H9 (cell line): Measurements from ENCODE around the gene SEC14L5. TPM values are rescaled to one million over a fixed set of nuclear protein-coding genes. Genes with fewer than 3 reads are reported as not detected.

Experiments used
- DNase-seq: peaks from one replicate; pipeline ENCODE4 v3.0.0-alpha.2; 2017
- H2AFZ ChIP-seq: one replicate; pipeline ENCODE4 v1.6.1; 2013; ENCODE audit warnings: mild to moderate bottlenecking, low read length, control low read depth, moderate library complexity
- H2AK5ac ChIP-seq: 2 replicates; pipeline ENCODE4 v1.6.1; 2013; ENCODE audit warnings: low read length, control low read depth, mixed read lengths; ENCODE audit not compliant: insufficient read length
- H2BK120ac ChIP-seq: one replicate; pipeline ENCODE4 v1.6.1; 2013; ENCODE audit warnings: low read depth, mild to moderate bottlenecking, low read length, control low read depth, inconsistent platforms; ENCODE audit not compliant: poor library complexity, severe bottlenecking
- H2BK12ac ChIP-seq: 2 replicates; pipeline ENCODE4 v1.6.1; 2013; ENCODE audit warnings: low read length, control low read depth, mixed read lengths, low read depth; ENCODE audit not compliant: insufficient read length
- H2BK15ac ChIP-seq: 2 replicates; pipeline ENCODE4 v1.6.1; 2013; ENCODE audit warnings: low read depth, low read length, control low read depth
- H2BK20ac ChIP-seq: one replicate; pipeline ENCODE4 v1.6.1; 2013; ENCODE audit warnings: low read depth, mild to moderate bottlenecking, low read length, control low read depth, inconsistent platforms; ENCODE audit not compliant: poor library complexity, severe bottlenecking
- H2BK5ac ChIP-seq: 2 replicates; pipeline ENCODE4 v1.6.1; 2013; ENCODE audit warnings: low read length, control low read depth, mixed read lengths; ENCODE audit not compliant: insufficient read length
- H3K14ac ChIP-seq: 2 replicates; pipeline ENCODE4 v1.6.1; 2013; ENCODE audit warnings: low read length, control low read depth; ENCODE audit not compliant: insufficient read depth
- H3K18ac ChIP-seq: 2 replicates; pipeline ENCODE4 v1.6.1; 2013; ENCODE audit warnings: low read depth, mild to moderate bottlenecking, mixed read lengths, low read length, control low read depth; ENCODE audit not compliant: insufficient read length
- H3K23ac ChIP-seq: 2 replicates; pipeline ENCODE4 v1.6.1; 2013; ENCODE audit warnings: low read length, control low read depth, mixed read lengths, low read depth; ENCODE audit not compliant: insufficient read length
- H3K23me2 ChIP-seq: 2 replicates; pipeline ENCODE4 v1.6.1; 2013; ENCODE audit warnings: low read depth, mild to moderate bottlenecking, mixed read lengths, low read length, control low read depth; ENCODE audit not compliant: insufficient read length, poor library complexity, severe bottlenecking
- H3K27ac ChIP-seq: 2 replicates; pipeline ENCODE4 v1.5.1; 2013; ENCODE audit warnings: low read length, control low read depth, mixed read lengths, low read depth; ENCODE audit not compliant: insufficient read length
- H3K27me3 ChIP-seq: 2 replicates; pipeline ENCODE4 v1.6.1; 2013; ENCODE audit warnings: low read length, control low read depth, inconsistent platforms; ENCODE audit not compliant: insufficient read depth
- H3K4ac ChIP-seq: 2 replicates; pipeline ENCODE4 v1.6.1; 2013; ENCODE audit warnings: low read depth, mild to moderate bottlenecking, control low read depth, inconsistent platforms, low read length, moderate library complexity
- H3K4me1 ChIP-seq: 2 replicates; pipeline ENCODE4 v1.6.1; 2013; ENCODE audit warnings: low read length, control low read depth, inconsistent platforms; ENCODE audit not compliant: insufficient read depth
- H3K4me2 ChIP-seq: 2 replicates; pipeline ENCODE4 v1.6.1; 2013; ENCODE audit warnings: low read length, control low read depth, mixed read lengths; ENCODE audit not compliant: insufficient read length, insufficient read depth
- H3K56ac ChIP-seq: 2 replicates; pipeline ENCODE4 v1.6.1; 2013; ENCODE audit warnings: low read depth, mild to moderate bottlenecking, mixed read lengths, low read length, control low read depth; ENCODE audit not compliant: insufficient read length
- H3K79me1 ChIP-seq: 2 replicates; pipeline ENCODE4 v1.6.1; 2013; ENCODE audit warnings: low read depth, mild to moderate bottlenecking, moderate library complexity, low read length, control low read depth, inconsistent platforms; ENCODE audit not compliant: insufficient read depth, poor library complexity, severe bottlenecking
- H3K79me2 ChIP-seq: 2 replicates; pipeline ENCODE4 v1.6.1; 2013; ENCODE audit warnings: low read length, control low read depth, inconsistent platforms; ENCODE audit not compliant: insufficient read depth
- H3K9ac ChIP-seq: 2 replicates; pipeline ENCODE4 v1.6.1; 2013; ENCODE audit warnings: low read length, control low read depth, mixed read lengths; ENCODE audit not compliant: insufficient read length; ENCODE audit errors: extremely low read depth
- H3K9me3 ChIP-seq: one replicate; pipeline ENCODE4 v1.6.1; 2013; ENCODE audit warnings: low read depth, low read length, inconsistent platforms; ENCODE audit not compliant: control insufficient read depth
- H3T11ph ChIP-seq: one replicate; pipeline ENCODE4 v1.6.1; 2013; ENCODE audit warnings: mild to moderate bottlenecking, low read length, control low read depth, inconsistent platforms
- H4K20me1 ChIP-seq: one replicate; pipeline ENCODE4 v1.6.1; 2013; ENCODE audit not compliant: control insufficient read depth, insufficient read length, insufficient read depth
- H4K5ac ChIP-seq: 2 replicates; pipeline ENCODE4 v1.6.1; 2013; ENCODE audit warnings: low read depth, mild to moderate bottlenecking, mixed read lengths, low read length, control low read depth; ENCODE audit not compliant: insufficient read length
- H4K8ac ChIP-seq: replicated peaks from 2 replicates; pipeline ENCODE4 v1.6.1; 2013; ENCODE audit warnings: low read length, control low read depth, mixed read lengths, low read depth; ENCODE audit not compliant: insufficient read length
- H4K91ac ChIP-seq: 2 replicates; pipeline ENCODE4 v1.6.1; 2013; ENCODE audit warnings: low read depth, mild to moderate bottlenecking, moderate library complexity, mixed read lengths, low read length, control low read depth; ENCODE audit not compliant: insufficient read length
- H3K27ac Mint-ChIP-seq, 3 experiments: 2 replicates in 2 of 3; 3 replicates in 1 of 3; pipeline ENCODE4 v1.8.0; 2020 to 2021; ENCODE audit warnings: mixed read lengths in 3 of 3, mild to moderate bottlenecking in 1 of 3, moderate library complexity in 1 of 3
- H3K27me3 Mint-ChIP-seq: 2 replicates; pipeline ENCODE4 v1.8.0; 2021; ENCODE audit warnings: low read depth, mild to moderate bottlenecking, moderate library complexity, mixed read lengths
- H3K36me3 Mint-ChIP-seq, 3 experiments: 2 replicates in 2 of 3; 3 replicates in 1 of 3; pipeline ENCODE4 v1.8.0; 2020 to 2021; ENCODE audit warnings: low read depth in 3 of 3, mixed read lengths in 3 of 3; ENCODE audit not compliant: insufficient read depth in 1 of 3
- H3K4me1 Mint-ChIP-seq, 2 experiments: 2 replicates each; pipeline ENCODE4 v1.8.0; 2020; ENCODE audit warnings: mixed read lengths in 2 of 2
- H3K4me3 Mint-ChIP-seq, 2 experiments: 2 replicates in 1 of 2; 3 replicates in 1 of 2; pipeline ENCODE4 v1.8.0; 2020 to 2021; ENCODE audit warnings: mild to moderate bottlenecking in 2 of 2, mixed read lengths in 2 of 2, moderate library complexity in 1 of 2
- H3K9me3 Mint-ChIP-seq, 2 experiments: 2 replicates in 1 of 2; 3 replicates in 1 of 2; pipeline ENCODE4 v1.8.0; 2020; ENCODE audit warnings: mild to moderate bottlenecking in 2 of 2, mixed read lengths in 2 of 2, moderate library complexity in 1 of 2
- CTCF ChIP-seq: fragments of 200-600 bp; sonication (generic); conservative IDR thresholded peaks from 3 replicates; pipeline ENCODE4 v1.8.0; 2021; ENCODE audit warnings: antibody characterized with exemption, mild to moderate bottlenecking
- WGBS: extraction: QIAGEN DNeasy Blood & Tissue Kit; methylation state at CpG from one replicate; pipeline ENCODE4 v1.1.7; 2013; ENCODE audit warnings: missing lambda C conversion rate, low lambda C conversion rate, mixed read lengths; ENCODE audit not compliant: insufficient read length; ENCODE audit errors: extremely low coverage; 5-methylcytosine and 5-hydroxymethylcytosine counted together
- total RNA-seq: library from RNA; stranded (reverse); gene quantifications from 2 replicates; pipeline ENCODE4 v1.2.1, GENCODE V29; 2021

The SEC14L5 gene
- total RNA-seq, 1 experiment from 2014 or later: 4.1 TPM

- H2AFZ ChIP-seq: no peak overlapping the region
- H3K9me3 Mint-ChIP-seq: no peaks in the 10 kb centered on the region; a peak in 1 of 5 replicates
- H4K20me1 ChIP-seq: no peaks in the 10 kb centered on the region
These were observed 102.0 kb downstream of the SEC14L5 start for GRCh38 chr16:5060073-5060641.

More at GRCh38 chr16:5060073-5060641, 102.0 kb downstream of the SEC14L5 start:
- TF ChIP-seq CTCF: no peak
- H3K4me1 ChIP-seq: peaks cover 4% of the 10 kb centered on the region; the same call in 1 of the 2 replicates
- no peak overlapping the region for H3K4ac ChIP-seq
- H3K56ac ChIP-seq: no peak overlapping the region
- no peak overlapping the region for H4K91ac ChIP-seq
- no peak overlapping the region for H3T11ph ChIP-seq
- H3K23me2 ChIP-seq: no peaks in the 10 kb centered on the region
- no peak overlapping the region for H2BK5ac ChIP-seq
- H2BK12ac ChIP-seq: no peak overlapping the region
- peak overlapping the region; percentile 51 to 91 (median 90); a peak in 3 of 7 replicates for H3K27ac Mint-ChIP-seq
- H3K36me3 Mint-ChIP-seq: no peaks in the 10 kb centered on the region
- H4K5ac ChIP-seq: no peak overlapping the region
- no peaks in the 10 kb centered on the region for H3K27me3 ChIP-seq
- no peak overlapping the region for H3K27ac ChIP-seq
- no peaks in the 10 kb centered on the region for H3K9me3 ChIP-seq
- H4K8ac ChIP-seq: no peak overlapping the region
- H2AK5ac ChIP-seq: no peak overlapping the region
- H3K4me3 Mint-ChIP-seq: peak overlapping the region in 1 of 2 experiments; percentile 46; a peak in 1 of 5 replicates
- H2BK20ac ChIP-seq: no peak overlapping the region
- H3K79me1 ChIP-seq: no peaks in the 10 kb centered on the region
- no peak overlapping the region for H2BK120ac ChIP-seq
- H2BK15ac ChIP-seq: no peak overlapping the region
- H3K27me3 Mint-ChIP-seq: no peaks in the 10 kb centered on the region
- H3K4me2 ChIP-seq: no peak overlapping the region
- no peak overlapping the region for H3K9ac ChIP-seq
- H3K18ac ChIP-seq: no peak overlapping the region
- H3K79me2 ChIP-seq: no peaks in the 10 kb centered on the region
- no CpG with 5 or more reads among the region's 10 CpGs for WGBS
- H3K14ac ChIP-seq: no peak overlapping the region; the same call in 1 of the 2 replicates
- no peak overlapping the region for H3K23ac ChIP-seq
- DNase-seq: no peak
- peaks cover 31 to 35% of the 10 kb centered on the region in 2 experiments for H3K4me1 Mint-ChIP-seq
